HCT116 (cell line): Measurements from ENCODE around the gene DGKK. TPM values are rescaled to one million over a fixed set of nuclear protein-coding genes. Genes with fewer than 3 reads are reported as not detected.

Source experiments
- ATAC-seq: fragments of 200-7000 bp; cut with Tn5 transposase; 2 replicates; pipeline ENCODE4 v1.9.1; 2020; ENCODE audit warnings: mild to moderate bottlenecking, moderate library complexity
- BruUV-seq: library from RNA; stranded (reverse); fragments of 400-500 nt; replicated peaks from 2 replicates; lab custom pipeline; 2021; lab: Mats Ljungman, UMichigan
- CTCF ChIA-PET: fragments of 300-600 bp; sonication (Branson Sonifier 250); formaldehyde crosslinking; loops from one replicate; lab custom pipeline; 2021; ENCODE audit warnings: antibody characterized with exemption; lab: Charles Lee
- POLR2A ChIA-PET: fragments of 300-600, 350-600 bp; sonication (Branson Sonifier 250); formaldehyde crosslinking; loops from one replicate; lab custom pipeline; 2021; ENCODE audit warnings: antibody characterized with exemption; lab: Charles Lee
- RAD21 ChIA-PET, 2 experiments: fragments of 300-600 bp; sonication (Branson Sonifier 250); formaldehyde crosslinking; loops; one replicate each; lab custom pipeline; 2023; ENCODE audit warnings: low total read pairs in 2 of 2; ENCODE audit not compliant: uncharacterized antibody in 2 of 2, unreplicated experiment in 2 of 2, low non-redundant PET in 1 of 2; lab: Charles Lee
- DNase-seq: peaks from one replicate; pipeline ENCODE4 v3.0.0-alpha.2; 2010; ENCODE audit warnings: low read depth, low spot score
- H2AFZ ChIP-seq: fragments of 200-600 bp; shearing (Covaris generic), sonication (generic); 2 replicates; pipeline ENCODE4 v1.6.1; 2017; ENCODE audit warnings: low read depth, mixed run types, mixed read lengths, antibody characterized with exemption, low read length; ENCODE audit not compliant: poor library complexity, severe bottlenecking
- H3K27ac ChIP-seq: 2 replicates; pipeline ENCODE4 v1.5.1; 2012; ENCODE audit warnings: low read depth, low read length
- H3K27me3 ChIP-seq: fragments of 200-600 bp; sonication (generic); 2 replicates; pipeline ENCODE4 v1.6.1; 2016; ENCODE audit warnings: mixed run types, low read length, mixed read lengths; ENCODE audit not compliant: insufficient read depth
- H3K36me3 ChIP-seq, 2 experiments: fragments of 200-500 bp in 1 of 2; fragments of 200-600 bp in 1 of 2; sonication (Bioruptor generic) in 1 of 2; sonication (generic) in 1 of 2; 2 replicates each; pipeline versions ENCODE4 v1.5.1 to v1.6.1; 2014 to 2016; ENCODE audit warnings: low read length in 2 of 2, inconsistent platforms in 1 of 2, mixed read lengths in 1 of 2, mixed run types in 1 of 2; ENCODE audit not compliant: insufficient read depth in 2 of 2, control insufficient read depth in 1 of 2
- H3K4me1 ChIP-seq, 2 experiments: fragments of 200-600 bp in 1 of 2; sonication (generic) in 1 of 2; 2 replicates each; pipeline versions ENCODE4 v1.5.1 to v1.6.1; 2012 to 2017; ENCODE audit warnings: low read length in 2 of 2, inconsistent platforms in 1 of 2, mild to moderate bottlenecking in 1 of 2, mixed read lengths in 1 of 2, mixed run types in 1 of 2, moderate library complexity in 1 of 2; ENCODE audit not compliant: insufficient read depth in 2 of 2, control insufficient read depth in 1 of 2
- H3K4me2 ChIP-seq: fragments of 200-600 bp; sonication (generic); 2 replicates; pipeline ENCODE4 v1.6.1; 2017; ENCODE audit warnings: mixed run types, low read length, mixed read lengths
- H3K4me3 ChIP-seq, 2 experiments: fragments of 200-600 bp in 1 of 2; sonication (generic) in 1 of 2; replicated peaks in 1 of 2; 2 replicates each; pipeline ENCODE4 v1.5.1; 2011 to 2016; ENCODE audit warnings: low read length in 2 of 2, control low read depth in 1 of 2, low read depth in 1 of 2, mild to moderate bottlenecking in 1 of 2, mixed read lengths in 1 of 2, mixed run types in 1 of 2
- H3K79me2 ChIP-seq: fragments of 200-600 bp; sonication (generic); 2 replicates; pipeline ENCODE4 v1.6.1; 2017; ENCODE audit warnings: mild to moderate bottlenecking, mixed run types, low read length, moderate library complexity, mixed read lengths; ENCODE audit not compliant: insufficient read depth
- H3K9ac ChIP-seq: fragments of 200-600 bp; sonication (generic); 2 replicates; pipeline ENCODE4 v1.6.1; 2016; ENCODE audit warnings: low read length, mixed read lengths
- H3K9me2 ChIP-seq: fragments of 200-600 bp; sonication (generic), shearing (Covaris generic); 2 replicates; pipeline ENCODE4 v1.6.1; 2017; ENCODE audit warnings: mixed run types, mild to moderate bottlenecking, moderate library complexity; ENCODE audit not compliant: insufficient read depth
- H3K9me3 ChIP-seq, 2 experiments: fragments of 200-500 bp in 1 of 2; fragments of 200-600 bp in 1 of 2; sonication (Bioruptor generic) in 1 of 2; sonication (generic) in 1 of 2; 2 replicates each; pipeline ENCODE4 v1.6.1; 2014 to 2017; ENCODE audit warnings: low read length in 2 of 2, mixed read lengths in 2 of 2, inconsistent platforms in 1 of 2, low read depth in 1 of 2, mild to moderate bottlenecking in 1 of 2, mixed run types in 1 of 2, moderate library complexity in 1 of 2; ENCODE audit not compliant: control insufficient read depth in 1 of 2, insufficient read depth in 1 of 2
- H4K20me1 ChIP-seq: fragments of 200-600 bp; sonication (generic), shearing (Covaris generic); 2 replicates; pipeline ENCODE4 v1.6.1; 2017; ENCODE audit warnings: mixed run types, mild to moderate bottlenecking, moderate library complexity; ENCODE audit not compliant: insufficient read depth
- CEBPB ChIP-seq: IDR thresholded peaks from 2 replicates; pipeline ENCODE4 v1.6.1; 2012; ENCODE audit warnings: low read depth
- EZH2 ChIP-seq: fragments of 200-600 bp; sonication (generic); IDR thresholded peaks from 2 replicates; pipeline ENCODE4 v1.6.1; 2017; ENCODE audit warnings: antibody characterized with exemption, mixed run types
- JUND ChIP-seq: IDR thresholded peaks from 2 replicates; pipeline ENCODE4 v1.6.1; 2012
- POLR2AphosphoS5 ChIP-seq: IDR thresholded peaks from 2 replicates; pipeline ENCODE4 v1.6.1; 2011; ENCODE audit warnings: mild to moderate bottlenecking, low read depth, low read length, moderate library complexity
- SRF ChIP-seq: IDR thresholded peaks from 2 replicates; pipeline ENCODE4 v1.6.1; 2012; ENCODE audit warnings: low read depth
- TCF7L2 ChIP-seq: IDR thresholded peaks from 2 replicates; pipeline ENCODE4 v1.7.0; 2011; ENCODE audit warnings: borderline replicate concordance, inconsistent platforms; ENCODE audit not compliant: insufficient read depth, insufficient read length; ENCODE audit errors: extremely low read depth
- intact Hi-C: fragments of 100-400 bp; cut with micrococcal nuclease; formaldehyde crosslinking; loops from 2 replicates; pipeline ENCODE4 v1.10.0; 2022
- total RNA-seq: library from RNA; stranded (reverse); gene quantifications from one replicate; pipeline ENCODE4 v1.2.1, GENCODE V29; 2021; ENCODE audit not compliant: unreplicated experiment

The DGKK gene
- total RNA-seq, 1 experiment from 2014 or later, result not detected

DNA sequence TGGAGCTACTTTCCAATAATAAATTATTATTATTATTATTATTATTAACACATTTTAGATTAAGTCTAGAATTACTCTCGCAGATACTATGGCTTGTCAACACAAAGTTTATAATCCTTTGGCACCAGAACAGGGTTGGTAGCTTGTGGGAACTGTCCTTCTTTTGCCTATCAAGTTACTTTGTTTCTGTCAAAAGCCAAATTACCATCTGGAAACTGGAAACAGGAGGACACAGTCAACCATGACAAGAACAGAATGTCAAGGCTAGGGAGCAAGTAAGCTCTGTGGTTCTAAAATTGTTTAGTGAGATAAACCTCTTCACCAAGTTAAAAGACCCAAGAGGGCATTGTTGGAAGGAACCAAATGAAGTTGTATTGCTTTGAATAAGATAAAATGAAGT, 42.5 kb downstream of the DGKK start:
- H3K27ac ChIP-seq, result no peak overlapping the region
- no peaks in the 10 kb centered on the region for H3K9me2 ChIP-seq
- intact Hi-C loops, result no loop called here
- no peaks in the 10 kb centered on the region for H3K9me3 ChIP-seq
- no peaks in the 10 kb centered on the region for H3K4me1 ChIP-seq
- DNase-seq, result no peak
- ATAC-seq, result no peak
- H3K27me3 ChIP-seq, result 0 out of 2 replicates have a peak, but pooled peaks cover 2% of the 10 kb centered on the region
- no TSS peak for BruUV-seq
- POLR2A ChIA-PET, result no interaction called here
- TF ChIP-seq POLR2AphosphoS5 (no peak), CEBPB (no peak), TCF7L2 (no peak), EZH2 (no peak), JUND (no peak)
- H3K79me2 ChIP-seq, result no peaks in the 10 kb centered on the region
- H4K20me1 ChIP-seq, result no peaks in the 10 kb centered on the region
- no peak overlapping the region for H3K4me3 ChIP-seq
- H2AFZ ChIP-seq, result no peak overlapping the region
- H3K36me3 ChIP-seq, result no peaks in the 10 kb centered on the region
- H3K9ac ChIP-seq, result no peak overlapping the region
- CTCF ChIA-PET, result no interaction called here
- RAD21 ChIA-PET, result no interaction called here
- H3K4me2 ChIP-seq, result no peak overlapping the region

DNA sequence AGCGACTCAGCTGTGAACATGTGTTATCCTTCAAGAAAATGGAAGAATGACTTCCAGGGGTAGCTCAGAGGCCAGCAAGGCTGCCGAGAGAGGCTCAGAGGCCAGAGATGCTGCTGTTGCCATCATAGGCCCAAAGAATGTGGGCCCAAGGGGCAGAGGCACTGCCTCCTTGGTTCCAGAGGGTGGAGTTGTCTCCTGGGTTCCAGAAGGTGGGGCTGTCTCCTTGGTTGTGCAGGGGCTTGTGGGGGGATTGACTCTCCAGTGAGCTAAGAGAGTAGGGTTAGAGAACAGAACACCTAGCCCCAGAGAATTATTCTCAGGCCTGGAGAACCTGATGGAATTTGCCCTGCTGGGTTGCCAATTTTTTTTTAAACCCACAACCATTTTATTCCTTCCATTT, 62.6 kb downstream of the DGKK start:
- no peaks in the 10 kb centered on the region for H4K20me1 ChIP-seq
- 0 out of 2 replicates have a peak, but pooled peaks cover 12% of the 10 kb centered on the region for H3K27me3 ChIP-seq
- RAD21 ChIA-PET, result no interaction called here
- CTCF ChIA-PET, result no interaction called here
- no peaks in the 10 kb centered on the region for H3K36me3 ChIP-seq
- intact Hi-C loops, result no loop called here
- ATAC-seq (no peak), DNase-seq (no peak)
- H3K79me2 ChIP-seq, result no peaks in the 10 kb centered on the region
- TF ChIP-seq SRF, result no peak
- TF ChIP-seq, all 23 proteins: peak for 0
- H3K9ac ChIP-seq, result no peak overlapping the region
- no peak overlapping the region for H3K4me2 ChIP-seq
- no peaks in the 10 kb centered on the region for H3K4me1 ChIP-seq
- POLR2A ChIA-PET, result no interaction called here
- no peak overlapping the region for H2AFZ ChIP-seq
- H3K4me3 ChIP-seq, result no peak overlapping the region
- H3K9me2 ChIP-seq, result no peaks in the 10 kb centered on the region
- no peak overlapping the region for H3K27ac ChIP-seq
- BruUV-seq, result no TSS peak
- H3K9me3 ChIP-seq, result no peaks in the 10 kb centered on the region
